ENCODE measurements around the gene TRIM66.

- TF ChIP-seq, protein P1, sequence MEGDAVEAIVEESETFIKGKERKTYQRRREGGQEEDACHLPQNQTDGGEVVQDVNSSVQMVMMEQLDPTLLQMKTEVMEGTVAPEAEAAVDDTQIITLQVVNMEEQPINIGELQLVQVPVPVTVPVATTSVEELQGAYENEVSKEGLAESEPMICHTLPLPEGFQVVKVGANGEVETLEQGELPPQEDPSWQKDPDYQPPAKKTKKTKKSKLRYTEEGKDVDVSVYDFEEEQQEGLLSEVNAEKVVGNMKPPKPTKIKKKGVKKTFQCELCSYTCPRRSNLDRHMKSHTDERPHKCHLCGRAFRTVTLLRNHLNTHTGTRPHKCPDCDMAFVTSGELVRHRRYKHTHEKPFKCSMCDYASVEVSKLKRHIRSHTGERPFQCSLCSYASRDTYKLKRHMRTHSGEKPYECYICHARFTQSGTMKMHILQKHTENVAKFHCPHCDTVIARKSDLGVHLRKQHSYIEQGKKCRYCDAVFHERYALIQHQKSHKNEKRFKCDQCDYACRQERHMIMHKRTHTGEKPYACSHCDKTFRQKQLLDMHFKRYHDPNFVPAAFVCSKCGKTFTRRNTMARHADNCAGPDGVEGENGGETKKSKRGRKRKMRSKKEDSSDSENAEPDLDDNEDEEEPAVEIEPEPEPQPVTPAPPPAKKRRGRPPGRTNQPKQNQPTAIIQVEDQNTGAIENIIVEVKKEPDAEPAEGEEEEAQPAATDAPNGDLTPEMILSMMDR (IDR thresholded peaks at IDR 0.05): no peak
- TF ChIP-seq POLR2A (IDR thresholded peaks at IDR 0.05): no peak
- no peak for TF ChIP-seq POLR2AphosphoS5 (IDR thresholded peaks at IDR 0.05)
Measured at GRCh38 chr11:8685306-8685705, 2.8 kb upstream of the TRIM66 start.

Data from gastroesophageal sphincter (tissue), 3 donors.